ENCODE measurements around the gene ARHGAP22.

Gene ARHGAP22

DNA sequence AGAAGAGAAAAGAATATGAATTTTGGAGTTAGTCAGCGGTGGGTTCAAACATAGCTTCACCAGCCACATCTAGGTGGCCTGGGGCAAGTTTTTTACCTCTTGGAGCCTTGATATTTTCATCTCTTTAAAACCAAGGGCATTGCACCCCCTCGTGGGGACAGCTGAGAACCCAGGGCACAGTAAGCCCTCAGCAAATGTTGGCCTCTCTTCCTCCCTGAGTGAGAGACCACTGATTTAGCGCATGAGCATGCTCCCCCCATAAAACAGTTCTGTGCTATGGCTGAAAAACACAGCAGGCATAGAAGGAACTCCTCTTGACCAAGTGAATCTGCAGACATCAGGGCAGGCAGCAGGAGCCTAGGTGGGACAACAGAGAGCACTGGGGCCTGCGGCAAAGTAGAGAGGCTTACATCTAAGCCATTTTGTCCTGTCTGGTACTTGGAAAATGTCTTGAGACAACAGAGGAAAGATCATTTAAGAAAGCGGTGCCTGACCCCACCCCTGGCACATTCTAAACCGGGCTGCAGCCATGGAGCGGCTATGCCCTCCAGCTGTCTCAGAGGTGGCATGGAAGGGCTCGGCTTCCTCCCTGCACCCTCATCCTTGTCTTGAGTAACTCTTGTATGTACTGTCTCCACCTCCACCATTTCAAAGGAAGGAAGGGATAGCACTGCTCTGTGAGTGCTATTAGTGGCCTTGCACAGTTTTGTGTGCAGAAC lies 94.7 kb downstream of the ARHGAP22 start:
- no peak overlapping the region for H3K4me3 ChIP-seq (replicated peaks; ENCODE audit: low read depth, low read length)
- TF ChIP-seq, protein P1, sequence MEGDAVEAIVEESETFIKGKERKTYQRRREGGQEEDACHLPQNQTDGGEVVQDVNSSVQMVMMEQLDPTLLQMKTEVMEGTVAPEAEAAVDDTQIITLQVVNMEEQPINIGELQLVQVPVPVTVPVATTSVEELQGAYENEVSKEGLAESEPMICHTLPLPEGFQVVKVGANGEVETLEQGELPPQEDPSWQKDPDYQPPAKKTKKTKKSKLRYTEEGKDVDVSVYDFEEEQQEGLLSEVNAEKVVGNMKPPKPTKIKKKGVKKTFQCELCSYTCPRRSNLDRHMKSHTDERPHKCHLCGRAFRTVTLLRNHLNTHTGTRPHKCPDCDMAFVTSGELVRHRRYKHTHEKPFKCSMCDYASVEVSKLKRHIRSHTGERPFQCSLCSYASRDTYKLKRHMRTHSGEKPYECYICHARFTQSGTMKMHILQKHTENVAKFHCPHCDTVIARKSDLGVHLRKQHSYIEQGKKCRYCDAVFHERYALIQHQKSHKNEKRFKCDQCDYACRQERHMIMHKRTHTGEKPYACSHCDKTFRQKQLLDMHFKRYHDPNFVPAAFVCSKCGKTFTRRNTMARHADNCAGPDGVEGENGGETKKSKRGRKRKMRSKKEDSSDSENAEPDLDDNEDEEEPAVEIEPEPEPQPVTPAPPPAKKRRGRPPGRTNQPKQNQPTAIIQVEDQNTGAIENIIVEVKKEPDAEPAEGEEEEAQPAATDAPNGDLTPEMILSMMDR (IDR thresholded peaks at IDR 0.05; ENCODE audit: low read depth, low read length, missing control alignments): no peak
- DNase-seq (ENCODE audit: extremely low read depth, low read depth): no peak

DNA sequence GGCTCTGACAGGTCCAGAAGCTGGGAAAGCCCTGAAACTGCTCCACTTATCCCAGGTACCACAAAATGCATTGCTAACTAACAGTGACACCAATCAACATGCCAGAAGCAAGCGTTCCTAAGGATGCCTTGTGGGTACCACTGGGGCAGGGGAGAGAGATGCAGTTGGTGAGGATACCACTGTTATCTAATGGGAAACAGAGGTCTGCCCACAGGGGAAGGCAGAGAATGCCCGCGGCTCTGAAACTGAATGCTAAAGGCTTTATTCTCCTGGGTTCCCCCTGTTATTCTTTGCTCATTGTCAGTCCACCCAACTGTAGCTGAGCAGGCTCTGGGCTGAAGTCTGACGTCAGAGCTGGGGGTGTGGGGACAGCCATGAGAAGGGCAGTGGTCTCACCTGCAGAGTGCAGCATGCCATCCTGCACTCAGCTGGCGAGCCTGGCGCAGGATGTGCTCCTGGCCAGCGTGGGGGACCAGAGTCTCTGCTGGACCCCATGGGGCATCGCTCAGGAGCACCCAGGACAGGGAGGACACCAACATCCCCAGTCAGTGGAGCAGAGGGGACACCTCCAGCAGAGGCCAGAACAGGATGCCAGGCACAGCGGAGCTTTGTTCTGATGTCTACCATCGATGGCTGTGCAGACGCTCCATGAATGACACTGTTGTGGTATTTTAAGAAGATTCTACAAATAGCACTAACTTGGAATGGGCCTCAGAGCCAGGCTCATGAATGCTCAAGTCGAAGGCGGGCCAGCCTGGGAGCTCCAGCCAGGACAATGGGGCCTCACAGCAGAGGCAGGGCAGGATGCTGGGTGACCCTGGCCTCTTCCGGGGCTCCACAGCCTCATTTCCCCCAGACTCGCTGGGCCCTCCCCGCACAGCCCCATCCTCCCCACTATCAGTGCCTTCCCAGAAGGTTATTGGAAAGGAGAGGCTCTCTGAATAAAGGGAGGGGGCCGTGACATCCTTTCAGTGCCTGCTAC lies 95.8 kb downstream of the ARHGAP22 start:
- no peak overlapping the region for H3K4me3 ChIP-seq (replicated peaks; ENCODE audit: low read depth, low read length)
- DNase-seq (ENCODE audit: extremely low read depth, low read depth): no peak
- TF ChIP-seq, protein P1 (IDR thresholded peaks at IDR 0.05; ENCODE audit: low read depth, low read length, missing control alignments): no peak

DNA sequence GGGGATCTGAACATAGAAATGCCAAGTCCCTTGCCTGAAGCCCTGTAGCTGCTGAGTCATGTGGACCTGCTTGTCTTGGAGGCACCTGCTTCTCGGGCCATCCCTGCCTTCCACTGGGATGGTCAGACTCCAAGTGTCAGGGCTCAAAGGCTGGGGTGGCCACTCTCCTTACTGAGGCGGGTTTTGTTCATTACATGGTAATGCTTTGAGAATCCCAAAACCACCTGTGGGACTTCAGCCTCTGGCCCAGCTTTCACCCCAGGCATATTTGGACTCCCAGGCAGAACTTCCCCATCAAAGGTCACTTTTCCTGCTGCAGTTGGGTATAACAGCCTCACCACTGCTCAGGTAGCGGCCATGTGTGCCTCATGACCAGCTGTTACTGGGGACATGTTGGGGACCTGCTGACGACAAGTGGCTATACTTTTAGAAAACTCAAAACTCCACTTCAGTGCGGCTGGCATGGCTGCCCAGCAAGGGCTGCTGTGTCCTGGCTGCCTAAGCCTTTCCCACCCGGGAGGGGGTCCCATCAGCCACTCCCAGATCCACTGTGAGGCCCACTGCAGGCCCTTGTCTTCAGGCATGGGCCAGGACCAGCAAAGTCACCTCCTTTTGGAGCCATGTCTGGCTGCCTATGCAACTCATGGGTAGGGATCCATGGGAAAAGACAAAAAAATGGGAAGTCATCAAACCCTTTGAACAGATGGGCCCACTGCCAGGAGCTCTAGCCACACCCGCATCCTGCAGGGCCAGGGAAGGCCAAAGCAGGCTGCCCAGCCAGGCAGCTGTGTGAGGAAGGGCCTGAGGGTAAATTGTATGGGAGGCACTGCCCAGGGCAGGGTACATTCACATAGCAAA lies 96.7 kb downstream of the ARHGAP22 start:
- no peak overlapping the region for H3K4me3 ChIP-seq (replicated peaks; ENCODE audit: low read depth, low read length)
- TF ChIP-seq, protein P1 (IDR thresholded peaks at IDR 0.05; ENCODE audit: low read depth, low read length, missing control alignments): no peak
- no peak for DNase-seq (ENCODE audit: extremely low read depth, low read depth)

DNA sequence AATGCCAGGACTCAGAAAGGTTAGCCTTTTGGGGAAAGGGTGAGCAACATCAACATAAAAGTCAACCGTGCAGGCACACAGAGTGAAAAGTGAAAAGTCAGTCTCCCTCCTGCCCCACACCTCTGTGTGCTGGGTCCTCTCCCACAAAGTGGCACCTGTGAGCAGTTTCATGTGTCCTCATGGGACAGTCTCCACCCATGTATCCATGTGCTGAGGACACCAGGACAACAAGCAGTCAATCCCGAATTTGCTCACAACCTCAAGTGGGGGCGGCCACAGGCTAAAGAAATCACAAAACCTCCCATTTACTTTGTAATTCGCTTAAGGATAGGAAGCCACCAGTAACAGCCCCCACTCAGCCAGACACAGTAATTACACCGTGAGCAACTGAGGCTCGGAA lies 97.4 kb downstream of the ARHGAP22 start:
- no peak overlapping the region for H3K4me3 ChIP-seq (replicated peaks; ENCODE audit: low read depth, low read length)
- TF ChIP-seq, protein P1 (IDR thresholded peaks at IDR 0.05; ENCODE audit: low read depth, low read length, missing control alignments): no peak
- DNase-seq (ENCODE audit: extremely low read depth, low read depth): no peak

DNA sequence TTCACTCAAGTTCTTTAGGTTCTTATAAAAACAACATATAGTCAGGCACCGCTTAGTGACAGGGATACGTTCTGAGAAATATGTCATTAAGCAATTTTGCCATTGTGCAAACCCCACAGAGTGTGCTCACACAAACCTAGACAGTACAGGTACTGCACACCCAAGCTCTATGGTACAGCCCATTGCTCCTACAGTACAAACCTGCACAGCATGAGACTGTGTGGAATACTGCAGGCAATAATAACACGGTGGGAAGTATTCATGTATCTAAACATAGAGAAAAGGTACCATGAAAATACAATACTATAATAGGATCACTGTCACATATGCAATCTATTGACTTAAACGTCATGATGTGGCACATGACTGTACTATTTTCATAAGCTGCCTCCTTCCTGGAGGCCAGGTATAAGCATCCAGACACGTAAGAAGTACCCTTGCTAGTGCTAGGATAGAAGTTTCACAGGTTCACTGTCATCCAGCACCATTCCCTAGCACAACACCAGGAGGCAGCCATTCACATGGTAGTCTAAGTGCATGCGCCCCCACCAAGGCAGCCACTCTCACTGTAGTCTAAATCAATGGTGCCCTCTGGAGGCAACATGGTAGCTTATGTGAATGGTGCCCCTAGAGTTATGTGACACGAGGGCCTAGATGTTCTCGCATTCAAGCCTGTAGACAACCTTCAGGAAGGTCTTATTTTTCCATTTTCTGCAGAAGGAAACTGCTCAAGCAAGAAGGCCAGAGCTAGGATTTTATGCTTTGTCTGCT lies 98.5 kb downstream of the ARHGAP22 start:
- no peak for DNase-seq (ENCODE audit: extremely low read depth, low read depth)
- TF ChIP-seq, protein P1 (IDR thresholded peaks at IDR 0.05; ENCODE audit: low read depth, low read length, missing control alignments): peak; percentile 34
- no peak overlapping the region for H3K4me3 ChIP-seq (replicated peaks; ENCODE audit: low read depth, low read length)

Data from HFF-Myc (cell line).